GM21576 (cell line): ENCODE results near the gene CKS2.
"Not testable (repeated sequence)": the region's sequence is repeated elsewhere in the genome, so short reads cannot be mapped to it uniquely, and the experiment has no call there.

Experiments
- ATAC-seq: cut with Tn5 transposase; IDR thresholded peaks from one replicate; pipeline ENCODE4 v1.9.1; 2021; ENCODE audit warnings: mild to moderate bottlenecking, moderate library complexity; ENCODE audit not compliant: unreplicated experiment

The CKS2 gene

GRCh38 chr9:89310475-89311345 is at the start of gene CKS2:
Gene CKS2 (plus strand): TSS chr9:89311195. CDS start chr9:89311293, 98 bp downstream.
- peak; percentile 90 for ATAC-seq

GRCh38 chr9:89273528-89274279 is 37.3 kb upstream of the CKS2 start:
- no peak for ATAC-seq

- ATAC-seq: no peak
These were observed 36.2 kb upstream of the CKS2 start for GRCh38 chr9:89274838-89275237.

- ATAC-seq: not testable (repeated sequence)
These were observed 35.0 kb upstream of the CKS2 start for GRCh38 chr9:89276040-89276439.

- no peak for ATAC-seq
These were observed 34.0 kb upstream of the CKS2 start for GRCh38 chr9:89277043-89277442.

- ATAC-seq: no peak
These were observed 33.5 kb upstream of the CKS2 start for GRCh38 chr9:89277454-89277853.

- no peak for ATAC-seq
These were observed 32.4 kb upstream of the CKS2 start for GRCh38 chr9:89278551-89278950.

GRCh38 chr9:89278997-89279739 is 31.8 kb upstream of the CKS2 start:
- ATAC-seq: no peak

- ATAC-seq: no peak
These were observed 29.9 kb upstream of the CKS2 start for GRCh38 chr9:89281106-89281505.

- ATAC-seq: not testable (repeated sequence)
These were observed 28.6 kb upstream of the CKS2 start for GRCh38 chr9:89282248-89282968.

GRCh38 chr9:89284076-89284475 is 26.9 kb upstream of the CKS2 start:
- no peak for ATAC-seq

GRCh38 chr9:89291741-89292140 is 19.3 kb upstream of the CKS2 start:
- no peak for ATAC-seq

- ATAC-seq: no peak
These were observed 18.0 kb upstream of the CKS2 start for GRCh38 chr9:89293014-89293413.

GRCh38 chr9:89295400-89295799 is 15.6 kb upstream of the CKS2 start:
- no peak for ATAC-seq

- not testable (repeated sequence) for ATAC-seq
These were observed 9.0 kb upstream of the CKS2 start for GRCh38 chr9:89301996-89302395.

GRCh38 chr9:89304020-89304833 is 6.8 kb upstream of the CKS2 start:
- ATAC-seq: no peak

- no peak for ATAC-seq
These were observed 6.2 kb upstream of the CKS2 start for GRCh38 chr9:89304834-89305188.

- ATAC-seq: no peak
These were observed 5.1 kb upstream of the CKS2 start for GRCh38 chr9:89305868-89306267.

- no peak for ATAC-seq
These were observed 1.8 kb upstream of the CKS2 start for GRCh38 chr9:89309166-89309565.
